Measurements from ENCODE around the gene SH3BP2.

- TF ChIP-seq POLR2A (IDR thresholded peaks at IDR 0.05): no peak
- no peak for TF ChIP-seq CTCF (IDR thresholded peaks at IDR 0.05)
Observed at GRCh38 chr4:2871466-2871865, 78.6 kb downstream of the SH3BP2 start.

Data from Peyer's patch (tissue), 4 donors.